Activated CD4-positive, alpha-beta T cell treated with anti-CD3 and anti-CD28 coated beads for 4 hours (primary cell): Measurements from ENCODE around the gene DZIP1L.

Experiments used
- DNase-seq, 2 donors: peaks; one replicate each; pipeline ENCODE4 v3.0.0-alpha.2; 2020

Gene DZIP1L

DNA sequence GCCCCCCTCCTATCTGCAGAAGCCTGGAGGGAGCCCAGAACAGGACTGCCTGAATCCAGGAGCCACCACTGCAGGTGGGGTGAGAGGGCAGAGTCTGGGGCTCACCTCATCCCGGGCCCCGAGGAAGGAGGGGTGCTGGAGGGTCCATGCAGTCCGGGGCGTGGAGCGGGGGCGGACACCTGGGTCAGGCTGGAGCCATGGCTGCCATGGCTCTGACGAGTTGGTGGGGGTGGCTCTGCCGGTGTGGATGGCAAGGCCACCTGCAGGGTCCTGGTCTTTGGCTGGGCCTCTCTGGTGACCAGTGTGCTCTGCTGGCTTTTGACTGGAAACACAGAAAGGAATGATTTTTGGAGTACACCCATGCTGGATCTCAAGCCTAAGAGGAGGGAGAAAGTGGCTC, 47.4 kb downstream of the DZIP1L start:
- no peak for DNase-seq

DNA sequence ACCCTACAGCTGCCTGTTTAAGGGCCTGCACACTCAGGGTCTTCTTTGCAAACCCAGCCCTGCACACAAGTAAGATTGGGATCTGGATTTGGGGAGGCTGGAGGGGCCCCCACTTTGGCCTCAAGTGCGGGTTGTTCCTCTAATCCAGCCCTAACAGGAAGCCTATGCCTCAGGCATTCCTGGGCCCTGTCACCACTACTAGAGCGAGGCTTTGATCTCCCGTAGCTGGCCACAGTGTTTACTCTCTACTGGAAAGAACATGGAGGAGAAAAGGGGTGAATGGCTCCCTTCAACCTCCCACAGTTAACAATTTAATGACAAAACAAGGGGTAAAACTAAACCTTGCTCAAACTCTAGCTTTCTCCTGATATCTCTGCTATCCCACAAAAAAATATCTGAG, 48.4 kb downstream of the DZIP1L start:
- no peak for DNase-seq

DNA sequence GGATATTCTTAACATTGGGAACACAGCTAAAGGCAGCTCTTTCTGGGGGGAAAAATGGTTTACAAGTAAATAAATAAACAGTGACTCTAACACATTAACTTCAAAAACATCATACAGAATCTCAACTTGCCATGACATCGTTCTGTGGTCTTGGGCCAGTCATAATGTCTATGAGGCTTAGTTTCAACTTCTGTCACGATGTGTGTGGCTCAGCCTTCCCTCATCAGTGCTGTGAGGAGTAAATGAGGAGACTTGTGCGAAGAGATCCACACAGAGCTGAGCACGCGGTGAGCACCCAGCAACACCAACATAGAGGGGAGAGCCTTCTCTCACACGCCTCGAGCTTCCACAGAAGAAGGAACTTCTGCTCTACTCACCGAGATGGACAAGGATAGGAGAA, 49.0 kb downstream of the DZIP1L start:
- DNase-seq: no peak

DNA sequence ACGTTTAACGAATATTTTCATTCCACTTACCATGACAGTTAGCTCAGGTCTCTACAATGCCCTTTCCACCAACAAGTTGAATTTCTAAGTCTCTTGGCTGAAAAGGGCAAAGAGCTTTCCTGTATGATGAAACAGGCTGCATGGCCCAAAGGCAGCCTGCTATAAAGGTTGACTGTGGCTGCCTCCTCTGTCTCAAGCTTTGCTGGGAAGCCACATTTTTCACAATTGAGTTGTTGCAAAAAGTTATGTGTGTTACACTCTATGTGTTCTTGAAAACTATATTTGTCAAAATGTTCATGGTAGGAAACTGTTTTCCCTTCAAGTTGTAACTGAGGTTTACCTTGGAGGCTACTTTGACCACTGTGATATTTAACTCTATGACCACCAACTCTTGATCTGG, 49.5 kb downstream of the DZIP1L start:
- no peak for DNase-seq

DNA sequence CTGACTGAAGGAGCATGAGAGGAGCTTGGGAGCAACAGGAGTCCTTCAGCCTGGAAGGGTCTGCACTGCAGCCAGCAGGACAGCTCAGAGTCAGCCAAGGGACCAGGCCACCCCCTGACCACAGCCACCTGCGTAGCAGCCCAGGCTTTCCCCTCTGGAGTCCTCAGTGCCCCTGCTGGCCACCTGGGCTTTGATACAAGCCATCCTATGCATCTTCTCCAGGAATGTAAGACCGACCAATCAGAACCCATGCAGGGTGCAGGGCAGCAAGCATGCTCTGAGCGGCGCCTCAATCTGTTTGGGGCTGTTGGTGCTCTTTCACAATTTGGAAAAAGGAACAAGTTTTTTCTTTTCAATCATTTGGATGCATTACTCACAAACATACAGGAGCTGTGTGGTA, 52.0 kb downstream of the DZIP1L start:
- DNase-seq: no peak

DNA sequence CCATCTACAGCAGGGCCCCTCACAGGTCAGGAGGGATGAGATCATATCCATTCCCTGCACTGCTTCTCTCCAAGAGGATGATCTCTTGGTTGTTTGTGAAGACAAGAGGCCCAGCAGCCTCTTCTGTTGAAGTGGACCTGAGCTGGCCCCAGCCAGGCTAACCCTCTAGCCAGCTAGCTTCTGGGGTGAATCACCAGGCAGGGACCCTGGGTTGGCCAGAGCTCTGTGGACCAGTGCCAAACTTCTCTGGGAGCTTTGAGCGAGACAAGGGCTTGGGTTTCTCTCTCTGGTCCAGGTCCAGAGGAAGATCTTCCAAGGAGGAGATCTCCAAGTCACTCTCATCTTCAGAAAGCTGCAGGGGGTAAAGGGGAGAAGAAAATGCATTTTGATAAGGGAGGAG, 52.8 kb downstream of the DZIP1L start:
- DNase-seq: no peak

DNA sequence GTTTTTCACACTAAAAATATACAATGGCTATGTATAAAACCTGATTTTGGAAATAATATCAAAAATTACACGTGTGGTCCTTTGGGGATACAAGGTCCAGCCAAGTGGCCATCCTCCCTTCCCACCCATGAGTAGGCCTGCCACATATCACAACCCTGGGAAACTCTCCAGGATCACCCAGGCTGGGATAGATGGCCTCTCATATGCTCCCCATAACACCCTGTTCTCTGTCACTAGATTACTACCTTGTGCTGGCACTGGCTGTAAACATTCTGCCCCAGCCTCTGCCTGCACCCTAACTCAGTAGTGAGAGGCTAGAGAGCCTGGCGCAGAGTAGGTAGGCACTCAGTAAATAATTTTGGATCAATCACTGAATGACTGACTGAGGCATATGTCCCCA, 53.4 kb downstream of the DZIP1L start:
- DNase-seq: no peak

DNA sequence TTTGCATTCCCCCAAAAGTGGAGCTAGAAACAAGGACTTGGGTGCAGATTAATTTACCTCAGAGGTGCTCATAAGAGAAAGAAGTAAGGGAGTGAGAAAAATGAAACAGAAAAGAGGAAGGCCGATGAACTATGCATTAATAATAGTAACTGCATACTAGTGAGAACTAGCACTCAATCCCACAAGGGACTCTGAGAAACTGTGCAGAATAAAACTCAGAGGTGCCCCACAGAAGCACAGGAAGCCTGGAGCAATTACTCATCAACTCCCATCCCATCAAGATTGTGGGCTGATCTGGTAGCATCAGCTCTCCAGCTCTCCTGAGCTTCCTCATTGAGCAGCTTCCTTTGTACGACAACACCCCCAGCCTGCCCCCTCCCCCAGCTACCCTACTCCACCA, 54.6 kb downstream of the DZIP1L start:
- DNase-seq: no peak

DNA sequence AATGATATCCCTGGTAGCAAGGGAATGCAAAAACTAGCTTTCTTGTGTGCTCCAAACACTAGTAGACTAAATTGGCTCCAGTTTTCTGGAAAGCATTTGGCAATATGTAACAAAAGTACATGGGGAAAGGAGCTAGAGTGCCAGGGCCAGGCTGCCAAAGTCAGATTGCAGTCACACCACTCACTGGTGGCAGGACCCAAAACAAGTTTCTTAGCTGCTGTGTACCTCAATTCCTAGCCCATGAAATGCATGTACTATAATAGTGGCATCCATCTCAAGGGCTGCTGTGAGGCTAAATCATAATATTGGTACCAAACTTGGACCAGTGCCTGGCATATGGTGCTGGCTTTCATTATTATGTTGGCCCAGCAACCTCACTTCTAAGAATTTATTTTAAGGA, 56.1 kb downstream of the DZIP1L start:
- no peak for DNase-seq

DNA sequence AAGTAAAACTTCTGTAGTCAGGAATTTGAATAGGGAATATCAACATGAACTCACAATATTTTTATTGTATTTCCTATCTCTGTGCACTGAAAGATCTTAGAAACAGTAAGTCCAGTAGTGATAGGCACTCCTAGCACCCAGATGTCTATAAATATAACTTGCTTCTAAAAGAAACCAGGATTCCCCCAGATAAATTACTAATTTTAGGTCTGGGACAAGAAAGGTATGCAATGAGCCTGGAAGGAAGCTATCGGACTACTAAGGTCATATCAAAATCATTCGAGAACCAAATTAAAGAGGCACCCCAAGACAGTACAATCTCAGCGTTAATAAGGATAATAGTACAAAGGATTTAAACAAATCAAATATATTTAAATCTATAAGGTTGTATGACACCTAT, 58.0 kb downstream of the DZIP1L start:
- DNase-seq: no peak

DNA sequence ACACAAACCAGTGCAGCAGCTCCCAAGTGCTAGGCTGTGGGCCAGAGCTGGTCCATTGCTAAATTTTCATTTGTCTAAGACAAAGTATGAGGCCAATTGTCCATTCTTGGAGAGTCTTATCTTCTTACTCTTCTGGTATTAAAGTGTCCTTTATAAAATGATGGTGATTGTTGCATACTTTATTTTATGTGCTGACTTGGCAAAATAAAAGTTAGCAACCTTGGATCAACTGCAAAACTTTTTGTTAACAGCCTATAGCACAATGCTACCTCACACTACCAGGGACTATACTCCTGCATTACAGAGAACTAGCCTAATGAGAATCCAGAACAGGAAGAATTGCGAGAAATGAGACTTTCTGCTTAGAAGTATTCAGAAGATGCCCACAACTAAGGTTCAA, 61.4 kb downstream of the DZIP1L start:
- no peak for DNase-seq

DNA sequence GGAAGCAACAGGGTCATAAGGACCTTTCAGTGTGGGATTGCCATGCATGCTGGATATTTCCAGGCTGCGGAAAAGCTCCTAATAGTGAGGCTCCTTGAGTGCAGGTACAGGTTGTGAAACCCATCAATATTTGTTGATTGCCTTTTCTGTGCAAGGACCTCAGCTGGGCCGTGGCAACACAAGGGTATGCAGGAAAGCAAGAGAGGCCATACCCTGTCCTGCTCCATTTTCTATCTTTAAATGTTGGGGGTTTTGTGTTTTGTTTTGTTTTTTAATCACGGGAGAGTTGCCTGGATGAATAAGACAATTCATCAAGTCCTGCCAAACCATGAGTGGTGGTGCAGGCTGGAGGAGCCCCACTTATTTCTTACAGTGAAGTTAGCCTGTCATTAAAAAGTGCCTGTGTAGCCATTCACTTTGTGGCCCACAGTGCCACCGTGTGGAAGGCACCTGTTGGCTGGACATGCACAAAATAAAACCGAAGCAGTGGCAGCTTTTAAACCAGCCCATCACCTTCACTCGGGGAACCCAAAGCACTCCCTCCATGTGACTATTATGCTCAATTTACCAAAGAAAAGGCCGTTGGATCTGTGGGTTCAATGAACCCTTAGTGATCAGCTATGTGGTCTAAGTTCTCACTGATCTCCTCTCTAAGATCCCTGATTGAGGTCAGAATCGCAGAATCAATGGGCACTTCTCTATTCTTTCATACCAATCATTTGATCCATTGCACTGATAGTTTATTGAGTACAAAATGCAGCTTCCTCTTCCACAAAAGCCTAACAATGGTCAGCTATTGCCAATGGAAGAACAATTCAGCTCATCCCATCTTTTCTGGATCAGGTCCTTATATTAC, 63.2 kb downstream of the DZIP1L start:
- DNase-seq: no peak

DNA sequence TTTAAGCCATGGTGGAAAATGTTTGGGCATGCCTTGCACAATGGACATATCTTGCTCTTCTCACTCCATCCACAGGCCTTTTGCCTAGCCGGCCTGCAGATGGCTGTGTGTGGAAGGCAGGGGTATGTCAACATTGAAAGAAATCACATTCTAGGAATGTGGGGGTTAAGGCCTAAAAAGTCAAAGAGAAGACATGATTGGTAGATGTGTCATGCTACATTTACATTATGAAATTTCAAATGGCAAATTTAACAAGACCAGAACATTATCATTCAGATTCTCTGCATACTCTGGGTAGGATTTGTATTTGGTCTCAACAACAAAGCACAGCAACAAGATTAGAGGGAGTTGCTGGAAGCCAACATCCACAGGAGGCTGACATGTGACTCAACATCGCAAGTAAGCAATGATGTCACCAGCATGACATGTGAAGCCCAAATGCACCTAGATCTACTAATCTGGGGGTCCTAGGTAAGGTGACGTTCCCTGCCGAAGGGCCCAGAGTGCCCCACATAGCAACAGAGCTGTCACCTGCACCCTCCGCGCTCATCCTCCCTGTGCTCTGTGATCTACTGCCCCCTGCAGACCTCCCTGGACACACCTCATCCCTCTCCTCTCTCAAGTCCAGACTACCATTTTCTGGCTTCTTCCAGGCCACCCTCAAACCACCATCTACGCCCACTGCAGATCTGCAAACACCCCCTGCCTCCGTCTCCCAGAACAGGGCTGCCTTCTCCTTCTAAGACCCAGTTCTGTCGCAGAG, 66.1 kb downstream of the DZIP1L start:
- DNase-seq: no peak

DNA sequence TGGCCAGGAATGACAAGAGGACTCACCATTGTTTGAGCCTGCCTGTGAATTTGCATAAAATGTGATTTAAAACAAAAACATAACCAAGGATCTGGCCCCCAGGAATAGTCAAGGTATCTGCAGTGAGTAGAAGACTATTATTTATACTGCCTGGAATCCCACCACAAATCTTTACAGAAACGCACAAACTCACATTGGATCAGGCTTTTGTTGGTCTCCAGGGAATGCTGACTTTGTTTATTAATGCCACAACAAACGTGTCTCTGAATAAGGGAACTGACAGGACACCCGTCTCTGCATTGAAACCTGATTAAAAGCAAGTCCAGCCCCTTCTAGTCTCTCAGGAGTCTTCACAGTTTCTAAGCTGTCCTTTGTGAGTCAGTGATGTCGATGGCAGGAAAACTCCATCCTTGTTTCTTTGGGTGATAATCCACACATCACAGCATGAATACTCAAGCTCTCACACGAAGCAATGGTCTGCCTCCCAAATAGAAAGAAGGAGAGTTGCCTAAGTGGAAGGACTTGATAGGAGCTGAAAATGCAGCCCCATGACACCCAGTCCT, 67.7 kb downstream of the DZIP1L start:
- DNase-seq: no peak

DNA sequence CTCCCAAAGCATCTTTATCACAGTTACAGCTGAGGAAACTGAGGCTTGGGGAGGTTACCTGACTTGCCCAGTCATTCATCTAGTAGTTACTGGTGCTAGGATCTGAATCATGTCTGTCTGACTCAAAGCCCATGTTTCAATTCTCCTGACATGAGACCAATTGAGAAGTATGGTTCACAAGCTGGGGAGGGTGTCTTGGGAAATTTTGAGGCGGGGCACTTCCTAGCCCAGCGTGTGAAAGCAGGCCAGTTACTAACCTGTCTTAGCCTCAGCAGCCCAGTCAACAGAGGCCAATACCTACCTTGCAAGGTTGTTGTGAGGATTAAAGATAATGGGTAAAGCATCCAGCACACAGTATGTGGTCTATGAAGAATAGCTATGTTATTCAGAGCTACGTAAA, 68.5 kb downstream of the DZIP1L start:
- no peak for DNase-seq

DNA sequence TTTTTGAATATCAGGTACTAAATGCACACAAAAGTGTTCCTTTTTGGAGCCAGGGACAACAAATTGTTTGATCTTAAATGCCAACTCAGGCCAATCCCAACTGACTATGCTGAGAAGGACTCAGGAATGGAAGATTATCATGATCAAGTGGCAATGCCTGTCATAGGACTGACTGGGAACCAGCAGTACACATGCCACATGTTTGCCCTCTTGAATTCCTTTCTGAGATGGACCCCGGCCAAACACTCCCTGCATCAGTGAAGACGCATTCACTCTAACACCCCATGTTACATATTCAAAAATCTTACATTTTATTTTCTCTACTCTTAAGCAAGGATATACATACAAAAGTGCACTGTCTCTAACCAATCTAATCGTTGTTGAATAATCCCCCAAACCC, 69.3 kb downstream of the DZIP1L start:
- DNase-seq: no peak

DNA sequence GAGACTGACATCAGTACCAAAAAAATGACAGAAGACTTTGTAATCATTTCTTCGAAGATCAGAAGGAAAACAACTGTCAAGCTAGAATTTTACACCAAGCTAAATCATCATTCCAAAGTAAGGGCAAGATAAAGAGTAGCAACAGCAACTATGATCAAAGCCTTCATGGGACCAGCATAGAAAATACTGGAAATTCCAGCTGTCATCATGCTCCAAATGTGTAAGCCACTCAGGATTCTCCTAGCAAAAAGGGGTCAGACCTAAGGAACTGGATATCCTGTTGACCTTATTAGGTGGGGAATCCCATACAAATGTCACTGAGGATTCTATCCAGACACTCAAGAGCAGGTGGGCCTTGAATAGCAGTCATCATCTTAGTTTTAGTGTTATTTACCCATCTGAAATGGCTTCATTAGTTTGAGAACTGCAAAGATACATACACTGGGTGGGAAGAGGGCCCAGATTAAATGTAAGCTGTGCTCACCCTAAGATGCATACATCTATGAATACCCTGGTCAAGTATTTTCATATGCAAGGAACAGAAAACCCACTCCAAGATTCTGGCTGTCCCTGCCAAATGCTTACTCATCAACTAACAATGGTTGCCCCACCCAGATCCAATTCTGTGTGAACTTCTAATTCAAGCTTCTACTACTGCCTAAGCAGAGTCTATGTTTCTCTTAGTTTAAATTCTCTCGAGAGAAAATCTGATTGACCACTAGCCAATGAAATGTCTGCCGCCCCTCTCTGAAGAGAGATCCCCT, 72.0 kb downstream of the DZIP1L start:
- DNase-seq: no peak

DNA sequence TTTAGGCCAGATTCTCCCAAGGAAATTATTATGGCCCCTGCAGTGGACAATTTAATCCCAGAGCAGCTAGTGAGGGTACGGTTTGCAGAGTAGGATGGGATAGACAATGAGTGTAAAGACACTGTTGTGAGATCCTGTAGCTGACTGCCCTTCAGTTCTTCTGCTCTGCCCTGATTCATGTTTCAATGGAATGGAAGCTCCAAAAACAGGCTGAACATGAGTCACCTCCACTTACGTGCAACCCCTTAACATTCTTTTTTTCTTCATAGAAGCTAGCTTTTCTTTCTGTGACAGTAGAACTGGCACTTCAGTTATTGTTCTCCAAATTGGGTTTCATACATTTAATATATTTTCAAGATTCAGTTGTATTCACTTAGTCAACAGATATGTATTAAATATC, 73.4 kb downstream of the DZIP1L start:
- DNase-seq: no peak

DNA sequence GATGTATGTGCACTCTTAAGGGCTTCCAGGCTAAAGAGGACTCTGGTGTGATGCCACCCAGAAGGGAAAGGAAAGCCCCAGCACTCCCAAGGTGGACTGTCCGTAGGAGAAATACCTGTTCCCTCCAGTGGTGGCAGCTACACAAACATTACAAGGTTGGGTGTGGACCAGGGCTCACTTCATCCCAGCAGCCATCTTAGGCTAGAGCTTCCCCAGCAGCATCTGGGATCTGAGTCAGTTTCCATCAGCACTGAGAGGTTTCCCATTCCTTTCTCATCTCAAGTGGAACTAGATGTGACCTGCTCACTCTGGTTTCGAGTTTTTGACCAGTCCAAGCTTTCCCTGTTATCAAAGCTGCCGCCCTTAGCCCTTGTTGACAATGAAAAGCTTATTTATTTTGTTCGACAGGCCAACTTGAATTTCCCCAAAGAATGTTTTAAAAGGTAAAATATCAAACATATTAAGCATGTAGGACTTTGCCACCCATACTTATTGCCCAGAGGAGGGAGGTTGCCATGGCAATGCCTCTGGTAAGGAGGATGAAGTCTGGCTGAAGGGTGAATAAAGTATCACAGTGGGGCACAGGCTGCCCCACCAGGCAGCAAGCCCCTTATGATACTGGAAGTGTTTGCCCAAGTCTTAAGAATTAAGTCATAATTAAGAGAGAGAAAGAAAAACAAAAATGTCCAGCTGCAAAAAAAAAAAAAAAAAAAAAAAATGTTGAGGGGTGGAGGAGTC, 76.5 kb downstream of the DZIP1L start:
- DNase-seq: no peak

DNA sequence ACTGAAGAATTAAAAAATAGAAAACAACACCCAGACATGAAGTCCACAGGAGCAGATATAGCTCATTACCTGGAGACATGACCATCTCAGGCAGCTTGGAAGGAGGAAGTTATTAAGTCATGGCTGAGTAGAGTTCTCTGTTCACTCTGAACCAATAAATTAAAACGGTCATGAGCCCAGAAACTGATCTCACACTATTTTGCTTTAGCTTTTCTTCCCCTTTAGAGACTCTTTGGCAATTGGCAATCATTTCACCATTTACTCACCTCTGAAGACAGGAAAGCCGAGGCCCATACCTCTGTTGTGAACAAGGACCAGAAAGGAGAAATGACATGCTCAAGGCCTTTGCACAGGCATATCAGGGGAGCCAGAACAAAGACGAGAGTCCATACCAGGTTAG, 78.8 kb downstream of the DZIP1L start:
- no peak for DNase-seq

DNA sequence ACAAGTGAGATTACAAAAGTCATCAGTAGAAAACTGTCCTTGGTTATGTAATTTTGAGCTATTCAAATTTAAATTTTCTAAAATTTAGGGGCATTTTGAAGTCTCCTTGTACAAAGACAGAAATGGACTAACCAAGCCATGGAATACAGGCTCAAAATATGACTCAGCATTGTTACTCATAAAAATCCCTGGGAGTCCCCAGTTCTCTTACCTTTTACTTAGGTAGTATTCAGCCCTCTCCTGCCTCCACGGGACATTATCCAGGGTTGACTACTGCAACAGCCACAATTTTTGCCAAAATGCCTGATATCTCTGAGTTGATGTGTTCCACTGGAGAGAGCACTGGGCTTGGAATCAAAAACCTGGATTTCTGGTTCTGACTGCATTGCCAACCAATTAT, 80.5 kb downstream of the DZIP1L start:
- DNase-seq: no peak

DNA sequence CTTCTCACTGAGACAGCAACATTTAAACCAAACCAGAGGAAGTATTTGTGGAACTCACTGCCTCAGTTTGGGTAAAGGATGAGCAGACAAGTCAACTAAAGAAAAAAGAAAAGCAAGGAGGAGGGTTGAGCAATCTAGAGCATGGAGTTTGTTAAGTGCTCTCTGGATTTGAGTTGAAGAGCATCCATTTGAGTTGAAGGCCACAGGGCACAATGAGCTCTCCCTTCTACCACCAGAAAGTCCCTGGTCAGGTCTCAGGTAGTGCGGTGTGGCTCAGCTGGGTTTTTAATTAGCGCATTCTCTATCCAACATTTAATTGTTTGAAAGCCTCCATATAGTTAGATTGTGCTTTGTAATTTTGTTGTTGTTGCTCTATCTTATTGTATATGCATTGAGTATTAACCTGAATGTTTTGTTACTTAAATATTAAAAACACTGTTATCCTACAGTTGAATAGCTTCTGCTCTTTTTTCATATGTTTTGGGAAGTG, 82.2 kb downstream of the DZIP1L start:
- DNase-seq: no peak

DNA sequence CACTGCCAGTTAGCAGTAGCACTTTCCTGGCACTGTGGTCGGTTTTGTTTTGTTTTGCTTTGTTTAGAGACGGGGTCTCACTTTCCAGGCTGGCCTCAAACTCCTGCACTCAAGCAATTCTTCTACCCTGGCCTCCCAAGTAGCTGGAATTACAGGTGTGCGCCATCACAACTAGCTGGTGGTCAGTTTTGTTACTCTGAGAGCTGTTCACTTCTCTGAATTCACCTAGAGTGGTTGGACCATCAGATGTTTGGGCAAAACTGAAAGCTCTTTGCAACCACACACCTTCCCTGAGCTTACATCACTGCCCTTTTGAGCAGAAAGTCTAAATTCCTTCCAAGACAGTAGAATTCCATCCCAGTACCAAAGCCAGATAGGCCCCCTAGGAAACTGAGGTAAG, 82.8 kb downstream of the DZIP1L start:
- DNase-seq: no peak
